OCI-M2 (cell line): ENCODE data around the gene MLKL.
"Not testable (repeated sequence)": the region's sequence is repeated elsewhere in the genome, so short reads cannot be mapped to it uniquely, and the experiment has no call there.

Experiments
- DNase-seq: peaks from one replicate; lab custom pipeline; 2025; ENCODE audit not compliant: unreplicated experiment; lab: John Stamatoyannopoulos, UW

MLKL gene

GRCh38 chr16:74732707-74733350 lies 32.2 kb upstream of the MLKL start:
- DNase-seq, result no peak

GRCh38 chr16:74731853-74732477 lies 31.3 kb upstream of the MLKL start:
- no peak for DNase-seq

GRCh38 chr16:74729783-74730683 lies 29.4 kb upstream of the MLKL start:
- DNase-seq, result no peak

- no peak for DNase-seq
Observed at GRCh38 chr16:74727903-74728302, 27.2 kb upstream of the MLKL start.

- DNase-seq, result no peak
Observed at GRCh38 chr16:74726716-74727115, 26.1 kb upstream of the MLKL start.

GRCh38 chr16:74725651-74726455 lies 25.2 kb upstream of the MLKL start:
- DNase-seq, result no peak

- DNase-seq, result no peak
Observed at GRCh38 chr16:74724820-74725549, 24.3 kb upstream of the MLKL start.

GRCh38 chr16:74723256-74723655 lies 22.6 kb upstream of the MLKL start:
- no peak for DNase-seq

GRCh38 chr16:74722156-74722555 lies 21.5 kb upstream of the MLKL start:
- not testable (repeated sequence) for DNase-seq

GRCh38 chr16:74721716-74722115 lies 21.1 kb upstream of the MLKL start:
- DNase-seq, result no peak

GRCh38 chr16:74720579-74720978 lies 19.9 kb upstream of the MLKL start:
- DNase-seq, result no peak

- DNase-seq, result no peak
Observed at GRCh38 chr16:74718741-74719610, 18.3 kb upstream of the MLKL start.

GRCh38 chr16:74718140-74718539 lies 17.5 kb upstream of the MLKL start:
- no peak for DNase-seq

- no peak for DNase-seq
Observed at GRCh38 chr16:74717367-74717766, 16.7 kb upstream of the MLKL start.

- DNase-seq, result no peak
Observed at GRCh38 chr16:74716355-74716754, 15.7 kb upstream of the MLKL start.

- no peak for DNase-seq
Observed at GRCh38 chr16:74713876-74714275, 13.2 kb upstream of the MLKL start.

- no peak for DNase-seq
Observed at GRCh38 chr16:74713325-74713724, 12.7 kb upstream of the MLKL start.

GRCh38 chr16:74711938-74712337 lies 11.3 kb upstream of the MLKL start:
- DNase-seq, result no peak

GRCh38 chr16:74710401-74710800 lies 9.7 kb upstream of the MLKL start:
- no peak for DNase-seq
